ENCODE measurements around the gene ARMC5.

DNA sequence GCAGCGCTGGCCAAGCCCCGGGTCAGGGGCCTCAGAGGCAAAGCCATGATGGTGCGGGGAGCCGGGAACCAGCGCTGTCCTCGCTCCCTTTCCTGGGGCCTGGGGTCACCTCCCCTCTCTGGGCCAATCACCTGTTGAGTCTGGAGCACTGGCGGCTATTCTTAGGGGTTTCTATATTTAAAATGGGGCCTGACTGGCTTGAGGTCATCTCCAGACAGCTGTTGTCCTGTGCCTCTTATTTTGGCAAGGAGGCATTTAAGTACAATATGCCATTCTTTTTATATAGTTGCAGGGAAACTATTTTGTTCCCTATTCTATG, 31.1 kb upstream of the ARMC5 start, which contains the start of gene COX6A2:
- TF ChIP-seq, protein P1, sequence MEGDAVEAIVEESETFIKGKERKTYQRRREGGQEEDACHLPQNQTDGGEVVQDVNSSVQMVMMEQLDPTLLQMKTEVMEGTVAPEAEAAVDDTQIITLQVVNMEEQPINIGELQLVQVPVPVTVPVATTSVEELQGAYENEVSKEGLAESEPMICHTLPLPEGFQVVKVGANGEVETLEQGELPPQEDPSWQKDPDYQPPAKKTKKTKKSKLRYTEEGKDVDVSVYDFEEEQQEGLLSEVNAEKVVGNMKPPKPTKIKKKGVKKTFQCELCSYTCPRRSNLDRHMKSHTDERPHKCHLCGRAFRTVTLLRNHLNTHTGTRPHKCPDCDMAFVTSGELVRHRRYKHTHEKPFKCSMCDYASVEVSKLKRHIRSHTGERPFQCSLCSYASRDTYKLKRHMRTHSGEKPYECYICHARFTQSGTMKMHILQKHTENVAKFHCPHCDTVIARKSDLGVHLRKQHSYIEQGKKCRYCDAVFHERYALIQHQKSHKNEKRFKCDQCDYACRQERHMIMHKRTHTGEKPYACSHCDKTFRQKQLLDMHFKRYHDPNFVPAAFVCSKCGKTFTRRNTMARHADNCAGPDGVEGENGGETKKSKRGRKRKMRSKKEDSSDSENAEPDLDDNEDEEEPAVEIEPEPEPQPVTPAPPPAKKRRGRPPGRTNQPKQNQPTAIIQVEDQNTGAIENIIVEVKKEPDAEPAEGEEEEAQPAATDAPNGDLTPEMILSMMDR (conservative IDR thresholded peaks at IDR 0.05) = no peak
- no peak for TF ChIP-seq EZH2 (IDR thresholded peaks at IDR 0.05; ENCODE audit: low read depth)
